SIG-M5 treated with dmso at 0.1 percent for 504 hours (cell line): ENCODE results near the gene RAB11B.
"Not testable (repeated sequence)": the region's sequence is repeated elsewhere in the genome, so short reads cannot be mapped to it uniquely, and the experiment has no call there.

Experiments used
- DNase-seq: peaks from one replicate; lab custom pipeline; 2025; ENCODE audit not compliant: unreplicated experiment; lab: John Stamatoyannopoulos, UW

The RAB11B gene

GRCh38 chr19:8389891-8390616 lies at the start of gene RAB11B:
Gene RAB11B (plus strand): TSS chr19:8390360. CDS start chr19:8390417, 57 bp downstream.
- DNase-seq = peak; percentile 99

- DNase-seq = not testable (repeated sequence)
These were observed 48.7 kb upstream of the RAB11B start for GRCh38 chr19:8341504-8341903.

- no peak for DNase-seq
These were observed 47.9 kb upstream of the RAB11B start for GRCh38 chr19:8342316-8342683.

- DNase-seq = peak; percentile 60
These were observed 47.3 kb upstream of the RAB11B start, which contains the start of gene KANK3 for GRCh38 chr19:8342684-8343482. Gene KANK3 (minus strand): TSS chr19:8343262. CDS start chr19:8337828, 5,434 bp downstream.

GRCh38 chr19:8343483-8343844 lies 46.7 kb upstream of the RAB11B start:
- DNase-seq = no peak

- DNase-seq = not testable (repeated sequence)
These were observed 40.4 kb upstream of the RAB11B start for GRCh38 chr19:8349629-8350372.

GRCh38 chr19:8352134-8352827 lies 37.9 kb upstream of the RAB11B start:
- DNase-seq = no peak

- DNase-seq = not testable (repeated sequence)
These were observed 37.3 kb upstream of the RAB11B start for GRCh38 chr19:8352845-8353244.

- peak; percentile 23 for DNase-seq
These were observed 34.3 kb upstream of the RAB11B start for GRCh38 chr19:8355631-8356402.

GRCh38 chr19:8357007-8357521 lies 33.1 kb upstream of the RAB11B start:
- no peak for DNase-seq

GRCh38 chr19:8358948-8359347 lies 31.2 kb upstream of the RAB11B start:
- DNase-seq = no peak

GRCh38 chr19:8360196-8360595 lies 30.0 kb upstream of the RAB11B start:
- no peak for DNase-seq

GRCh38 chr19:8361921-8362793 lies 28.0 kb upstream of the RAB11B start:
- peak; percentile 29 for DNase-seq

GRCh38 chr19:8363803-8364771 lies 26.1 kb upstream of the RAB11B start, which contains the start of gene ANGPTL4:
Gene ANGPTL4 (plus strand): TSS chr19:8364155. CDS start chr19:8364322, 167 bp downstream.
- DNase-seq = no peak

GRCh38 chr19:8366121-8366581 lies 24.0 kb upstream of the RAB11B start:
- DNase-seq = no peak

GRCh38 chr19:8366961-8367326 lies 23.2 kb upstream of the RAB11B start:
- no peak for DNase-seq

GRCh38 chr19:8367327-8368001 lies 22.7 kb upstream of the RAB11B start:
- DNase-seq = no peak
